ENCODE results near the gene CMTM6.
"Not testable (repeated sequence)": the region's sequence is repeated elsewhere in the genome, so short reads cannot be mapped to it uniquely, and the experiment has no call there.

Gene CMTM6

GRCh38 chr3:32463415-32463814 is 39.2 kb downstream of the CMTM6 start:
- not testable (repeated sequence) for DNase-seq

- not testable (repeated sequence) for DNase-seq
Measured at GRCh38 chr3:32462191-32462986, 40.3 kb downstream of the CMTM6 start.

GRCh38 chr3:32460817-32461496 is 41.7 kb downstream of the CMTM6 start:
- not testable (repeated sequence) for DNase-seq

- DNase-seq = peak; percentile 68
Measured at GRCh38 chr3:32460031-32460749, 42.5 kb downstream of the CMTM6 start.

GRCh38 chr3:32459450-32459849 is 43.2 kb downstream of the CMTM6 start:
- no peak for DNase-seq

- peak; percentile 54 for DNase-seq
Measured at GRCh38 chr3:32457971-32458471, 44.6 kb downstream of the CMTM6 start.

- DNase-seq = no peak
Measured at GRCh38 chr3:32456429-32457130, 46.1 kb downstream of the CMTM6 start.

- DNase-seq = no peak
Measured at GRCh38 chr3:32455609-32456428, 46.8 kb downstream of the CMTM6 start.

- no peak for DNase-seq
Measured at GRCh38 chr3:32454731-32455608, 47.7 kb downstream of the CMTM6 start.

GRCh38 chr3:32454111-32454510 is 48.5 kb downstream of the CMTM6 start:
- DNase-seq = no peak

- DNase-seq = no peak
Measured at GRCh38 chr3:32453346-32453745, 49.3 kb downstream of the CMTM6 start.

GRCh38 chr3:32452009-32452408 is 50.6 kb downstream of the CMTM6 start:
- DNase-seq = no peak

- no peak for DNase-seq
Measured at GRCh38 chr3:32450992-32451659, 51.5 kb downstream of the CMTM6 start.

- no peak for DNase-seq
Measured at GRCh38 chr3:32450426-32450825, 52.2 kb downstream of the CMTM6 start.

- DNase-seq = no peak
Measured at GRCh38 chr3:32449691-32450090, 53.0 kb downstream of the CMTM6 start.

- no peak for DNase-seq
Measured at GRCh38 chr3:32448686-32449474, 53.8 kb downstream of the CMTM6 start.

- no peak for DNase-seq
Measured at GRCh38 chr3:32447865-32448400, 54.7 kb downstream of the CMTM6 start.

GRCh38 chr3:32443478-32443877 is 59.2 kb downstream of the CMTM6 start:
- DNase-seq = no peak

- no peak for DNase-seq
Measured at GRCh38 chr3:32442766-32443165, 59.9 kb downstream of the CMTM6 start.
